ENCODE measurements around the gene KLF4. TPM values are rescaled to one million over a fixed set of nuclear protein-coding genes. Genes with fewer than 3 reads are reported as not detected.

The KLF4 gene
- total RNA-seq: 59.8 and 66.8 TPM in 2 replicates
- polyA plus RNA-seq: 35.0 and 41.8 TPM in 2 replicates

DNA sequence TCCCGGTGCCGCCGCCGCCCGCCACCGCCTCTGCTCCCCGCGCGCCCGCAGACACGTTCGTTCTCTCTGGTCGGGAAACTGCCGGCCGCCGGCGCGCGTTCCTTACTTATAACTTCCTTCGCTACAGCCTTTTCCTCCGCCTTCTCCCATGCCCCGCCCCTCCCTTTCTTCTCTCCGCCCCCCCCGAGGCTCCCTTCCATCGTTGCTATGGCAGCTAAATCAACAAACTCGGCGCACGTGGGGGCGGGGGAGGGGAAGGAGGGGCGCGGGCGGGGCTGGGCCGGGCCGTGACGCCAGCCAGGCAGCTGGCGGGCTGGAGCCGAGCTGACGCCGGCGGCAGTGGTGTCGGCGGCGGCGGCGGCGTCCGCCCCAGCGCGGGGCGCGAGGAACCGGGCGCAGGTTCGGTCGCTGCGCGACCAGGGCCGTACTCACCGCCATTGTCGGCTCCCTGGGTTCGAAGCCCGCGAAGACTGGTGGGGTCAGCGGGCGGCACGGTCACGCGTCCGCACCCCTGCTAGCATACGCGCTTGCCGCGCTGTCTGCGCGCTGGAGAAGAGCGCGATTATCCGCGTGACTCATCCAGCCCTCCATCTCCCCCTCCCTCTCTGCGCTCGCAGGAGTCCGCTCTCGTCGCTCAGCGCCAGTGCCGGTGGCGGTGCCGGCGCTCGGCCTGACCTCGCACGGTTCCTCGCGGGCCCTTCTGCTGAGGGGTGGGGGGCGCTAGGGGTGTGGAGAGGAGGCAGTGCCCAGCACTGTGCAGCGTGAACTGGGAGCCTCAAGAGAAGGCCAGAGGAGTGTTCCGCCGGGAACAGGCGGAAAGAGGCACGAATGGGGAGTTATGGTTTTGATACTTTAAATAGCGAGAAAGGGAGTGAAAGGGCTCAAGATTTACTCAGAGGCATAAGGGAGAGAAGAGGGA lies at the start of gene KLF4:
Gene KLF4 (minus strand): TSS at position 83 of the 919 bp plus-strand sequence. CDS start 597 bp downstream, outside the sequence.
- peak within 1 kb of the TSS; percentile 91 for H3K4me3 ChIP-seq
- no peaks in the 10 kb centered on the region for H3K27me3 ChIP-seq
- H3K4me2 ChIP-seq: peak within 1 kb of the TSS; percentile 96
- peak within 1 kb of the TSS; percentile 91 for H3K27ac ChIP-seq
- H3K79me2 ChIP-seq: peaks cover 44% of the 10 kb centered on the region
- no peaks in the 10 kb centered on the region for H3K36me3 ChIP-seq (replicated peaks; ENCODE audit: insufficient read depth, low read depth)
- peak; percentile 97 for DNase-seq (ENCODE audit: low spot score)
- WGBS (ENCODE audit: low lambda C conversion rate, missing lambda C conversion rate): 1% methylated on average over 40 of the region's 101 CpGs
- H2AFZ ChIP-seq: peak within 1 kb of the TSS; percentile 69
- peaks cover 25% of the 10 kb centered on the region for H4K20me1 ChIP-seq (ENCODE audit: insufficient read depth, poor library complexity, severe bottlenecking)
- peaks cover 26% of the 10 kb centered on the region for H3K4me1 ChIP-seq (ENCODE audit: insufficient read depth)
- H3K9me2 ChIP-seq (replicated peaks; ENCODE audit: insufficient read depth): no peaks in the 10 kb centered on the region
- TF ChIP-seq, protein P1, sequence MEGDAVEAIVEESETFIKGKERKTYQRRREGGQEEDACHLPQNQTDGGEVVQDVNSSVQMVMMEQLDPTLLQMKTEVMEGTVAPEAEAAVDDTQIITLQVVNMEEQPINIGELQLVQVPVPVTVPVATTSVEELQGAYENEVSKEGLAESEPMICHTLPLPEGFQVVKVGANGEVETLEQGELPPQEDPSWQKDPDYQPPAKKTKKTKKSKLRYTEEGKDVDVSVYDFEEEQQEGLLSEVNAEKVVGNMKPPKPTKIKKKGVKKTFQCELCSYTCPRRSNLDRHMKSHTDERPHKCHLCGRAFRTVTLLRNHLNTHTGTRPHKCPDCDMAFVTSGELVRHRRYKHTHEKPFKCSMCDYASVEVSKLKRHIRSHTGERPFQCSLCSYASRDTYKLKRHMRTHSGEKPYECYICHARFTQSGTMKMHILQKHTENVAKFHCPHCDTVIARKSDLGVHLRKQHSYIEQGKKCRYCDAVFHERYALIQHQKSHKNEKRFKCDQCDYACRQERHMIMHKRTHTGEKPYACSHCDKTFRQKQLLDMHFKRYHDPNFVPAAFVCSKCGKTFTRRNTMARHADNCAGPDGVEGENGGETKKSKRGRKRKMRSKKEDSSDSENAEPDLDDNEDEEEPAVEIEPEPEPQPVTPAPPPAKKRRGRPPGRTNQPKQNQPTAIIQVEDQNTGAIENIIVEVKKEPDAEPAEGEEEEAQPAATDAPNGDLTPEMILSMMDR (IDR thresholded peaks at IDR 0.05; ENCODE audit: poor library complexity): no peak
- no peak for TF ChIP-seq EZH2 (IDR thresholded peaks at IDR 0.05; ENCODE audit: borderline replicate concordance)
- TF ChIP-seq EZH2phosphoT487 (IDR thresholded peaks at IDR 0.05; ENCODE audit: low read depth, severe bottlenecking, unreplicated experiment): no peak
- no peaks in the 10 kb centered on the region for H3K9me3 ChIP-seq (ENCODE audit: low read depth)

DNA sequence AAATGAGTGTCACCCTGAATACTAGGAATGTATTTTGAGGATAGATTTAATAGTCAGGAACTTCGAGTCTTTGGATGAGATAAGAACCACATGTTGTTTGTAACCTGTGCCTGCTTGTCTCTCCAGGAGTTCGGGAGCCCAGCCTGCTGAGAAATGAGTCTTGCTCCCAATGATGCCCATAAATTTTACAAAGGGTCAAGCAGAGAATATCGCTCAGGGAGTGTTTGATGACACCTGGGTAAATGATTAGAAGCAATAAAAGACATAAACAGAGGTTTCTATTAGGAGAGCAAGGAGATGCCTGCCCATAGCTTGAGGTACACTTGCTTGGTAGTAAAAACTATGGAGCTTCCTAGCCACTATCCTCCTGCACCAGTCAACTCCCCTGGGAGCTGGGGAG lies 46.9 kb upstream of the KLF4 start:
- Histone ChIP-seq H3K27ac (peak overlapping the region; percentile 9), H3K36me3 (replicated peaks; ENCODE audit: insufficient read depth, low read depth) (no peaks in the 10 kb centered on the region), H2AFZ (no peak overlapping the region), H3K4me3 (no peak overlapping the region), H3K4me2 (no peak overlapping the region), H3K79me2 (no peaks in the 10 kb centered on the region), H3K4me1 (ENCODE audit: insufficient read depth) (no peaks in the 10 kb centered on the region), H3K27me3 (no peaks in the 10 kb centered on the region), H3K9me3 (ENCODE audit: low read depth) (no peaks in the 10 kb centered on the region), H3K9me2 (replicated peaks; ENCODE audit: insufficient read depth) (no peaks in the 10 kb centered on the region), H4K20me1 (ENCODE audit: insufficient read depth, poor library complexity, severe bottlenecking) (no peaks in the 10 kb centered on the region)
- DNase-seq (ENCODE audit: low spot score): no peak
- TF ChIP-seq EZH2phosphoT487 (IDR thresholded peaks at IDR 0.05; ENCODE audit: low read depth, severe bottlenecking, unreplicated experiment): no peak
- TF ChIP-seq, protein P1 (IDR thresholded peaks at IDR 0.05; ENCODE audit: poor library complexity): no peak
- no peak for TF ChIP-seq EZH2 (IDR thresholded peaks at IDR 0.05; ENCODE audit: borderline replicate concordance)
- 57% methylated on average over 3 of the region's 3 CpGs for WGBS (ENCODE audit: low lambda C conversion rate, missing lambda C conversion rate)

DNA sequence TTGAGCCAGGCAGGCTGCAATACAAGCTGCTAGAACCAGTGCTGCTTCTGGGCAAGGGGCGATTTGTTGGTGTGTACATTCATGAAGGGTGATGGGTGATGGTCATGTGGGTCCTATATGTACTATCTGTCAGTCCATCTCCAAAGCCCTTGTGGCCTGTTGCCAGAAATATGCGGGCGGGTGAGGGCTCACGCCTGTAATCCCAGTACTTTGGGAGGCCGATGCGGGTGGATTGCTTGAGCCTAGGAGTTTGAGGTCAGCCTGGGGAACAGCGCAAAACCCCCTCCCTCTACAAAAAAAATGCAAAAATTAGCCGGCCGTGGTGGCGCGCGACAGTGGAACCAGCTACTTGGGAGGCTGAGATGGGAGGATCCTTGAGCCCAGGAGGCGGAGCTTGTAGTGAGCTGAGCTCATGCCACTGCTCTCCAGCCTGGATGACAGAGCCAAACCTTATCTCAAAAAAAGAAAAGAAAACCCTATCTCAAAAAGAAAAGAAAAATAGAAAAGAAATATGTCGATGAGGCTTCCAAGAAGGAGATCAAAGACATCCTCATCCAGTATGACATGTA lies 45.0 kb upstream of the KLF4 start:
- Histone ChIP-seq H2AFZ (no peak overlapping the region), H3K27ac (no peak overlapping the region), H3K9me2 (replicated peaks; ENCODE audit: insufficient read depth) (no peaks in the 10 kb centered on the region), H3K4me3 (no peak overlapping the region), H4K20me1 (ENCODE audit: insufficient read depth, poor library complexity, severe bottlenecking) (no peaks in the 10 kb centered on the region), H3K36me3 (replicated peaks; ENCODE audit: insufficient read depth, low read depth) (no peaks in the 10 kb centered on the region), H3K79me2 (no peaks in the 10 kb centered on the region), H3K4me2 (no peak overlapping the region), H3K9me3 (ENCODE audit: low read depth) (no peaks in the 10 kb centered on the region), H3K27me3 (no peaks in the 10 kb centered on the region), H3K4me1 (ENCODE audit: insufficient read depth) (no peaks in the 10 kb centered on the region)
- DNase-seq (ENCODE audit: low spot score): no peak
- no peak for TF ChIP-seq EZH2 (IDR thresholded peaks at IDR 0.05; ENCODE audit: borderline replicate concordance)
- TF ChIP-seq, protein P1 (IDR thresholded peaks at IDR 0.05; ENCODE audit: poor library complexity): no peak
- TF ChIP-seq EZH2phosphoT487 (IDR thresholded peaks at IDR 0.05; ENCODE audit: low read depth, severe bottlenecking, unreplicated experiment): no peak
- 95% methylated on average over 14 of the region's 14 CpGs for WGBS (ENCODE audit: low lambda C conversion rate, missing lambda C conversion rate)

All from hepatocyte (in vitro differentiated cells).